Measurements from ENCODE around the gene ZNF574. TPM values are rescaled to one million over a fixed set of nuclear protein-coding genes. Genes with fewer than 3 reads are reported as not detected.

The ZNF574 gene
- total RNA-seq, 1 experiment from 2014 or later, result 15.7 TPM

DNA sequence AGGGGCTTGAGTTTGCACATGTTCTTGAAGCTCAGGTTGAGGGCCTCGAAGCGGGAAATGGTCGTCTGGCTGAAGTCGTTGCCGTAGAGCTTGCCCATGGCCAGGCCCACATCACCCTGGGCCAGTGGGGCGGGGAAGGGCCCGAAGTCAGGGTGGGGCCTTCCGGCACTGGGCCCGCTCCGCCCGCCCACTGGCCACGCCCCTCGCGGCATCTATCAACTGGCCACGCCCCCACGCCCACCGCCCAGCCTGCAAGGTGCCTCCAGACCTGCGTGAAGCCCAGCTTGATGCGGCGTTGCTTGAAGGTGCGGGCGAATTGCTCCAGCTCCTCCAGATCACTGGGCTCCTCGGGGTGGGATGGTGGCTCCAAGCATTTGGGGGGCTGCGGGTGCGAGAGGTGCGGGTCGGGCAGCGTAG is 19.9 kb downstream of the ZNF574 start:
- ChIA-PET POLR2A (no interaction called here), CTCF (interaction anchor here (0.7 kb wide), 1 partner anchor 61 kb away, joined by 7 read pairs; no protein-coding TSS in a partner anchor)
- in situ Hi-C loops (cut with HindIII; ENCODE audit: low pct_unique_long_range_greater_than_20kb, low sequenced_read_pairs) (no loop called here), intact Hi-C loops (cut with micrococcal nuclease; ENCODE audit: unreplicated experiment) (no loop called here)
- Histone ChIP-seq H3K27me3 (ENCODE audit: control insufficient read depth, insufficient read depth, low read length) (no peaks in the 10 kb centered on the region), H3K27ac (ENCODE audit: low read length) (no peak overlapping the region), H3K9me3 (ENCODE audit: control insufficient read depth, insufficient read depth, low read depth, low read length) (no peaks in the 10 kb centered on the region), H3K36me3 (ENCODE audit: control insufficient read depth, insufficient read depth, low read length) (no peaks in the 10 kb centered on the region), H3K4me3 (ENCODE audit: low read depth in 2 of 2, low read length in 2 of 2) (no peak overlapping the region), H3K4me1 (ENCODE audit: control insufficient read depth, insufficient read depth, low read length) (no peaks in the 10 kb centered on the region)
- ATAC-seq, result no peak
- TF ChIP-seq SIN3A (IDR thresholded peaks at IDR 0.05; ENCODE audit: borderline replicate concordance, insufficient read depth, low read depth, low read length), result no peak
- TF ChIP-seq, protein P1, sequence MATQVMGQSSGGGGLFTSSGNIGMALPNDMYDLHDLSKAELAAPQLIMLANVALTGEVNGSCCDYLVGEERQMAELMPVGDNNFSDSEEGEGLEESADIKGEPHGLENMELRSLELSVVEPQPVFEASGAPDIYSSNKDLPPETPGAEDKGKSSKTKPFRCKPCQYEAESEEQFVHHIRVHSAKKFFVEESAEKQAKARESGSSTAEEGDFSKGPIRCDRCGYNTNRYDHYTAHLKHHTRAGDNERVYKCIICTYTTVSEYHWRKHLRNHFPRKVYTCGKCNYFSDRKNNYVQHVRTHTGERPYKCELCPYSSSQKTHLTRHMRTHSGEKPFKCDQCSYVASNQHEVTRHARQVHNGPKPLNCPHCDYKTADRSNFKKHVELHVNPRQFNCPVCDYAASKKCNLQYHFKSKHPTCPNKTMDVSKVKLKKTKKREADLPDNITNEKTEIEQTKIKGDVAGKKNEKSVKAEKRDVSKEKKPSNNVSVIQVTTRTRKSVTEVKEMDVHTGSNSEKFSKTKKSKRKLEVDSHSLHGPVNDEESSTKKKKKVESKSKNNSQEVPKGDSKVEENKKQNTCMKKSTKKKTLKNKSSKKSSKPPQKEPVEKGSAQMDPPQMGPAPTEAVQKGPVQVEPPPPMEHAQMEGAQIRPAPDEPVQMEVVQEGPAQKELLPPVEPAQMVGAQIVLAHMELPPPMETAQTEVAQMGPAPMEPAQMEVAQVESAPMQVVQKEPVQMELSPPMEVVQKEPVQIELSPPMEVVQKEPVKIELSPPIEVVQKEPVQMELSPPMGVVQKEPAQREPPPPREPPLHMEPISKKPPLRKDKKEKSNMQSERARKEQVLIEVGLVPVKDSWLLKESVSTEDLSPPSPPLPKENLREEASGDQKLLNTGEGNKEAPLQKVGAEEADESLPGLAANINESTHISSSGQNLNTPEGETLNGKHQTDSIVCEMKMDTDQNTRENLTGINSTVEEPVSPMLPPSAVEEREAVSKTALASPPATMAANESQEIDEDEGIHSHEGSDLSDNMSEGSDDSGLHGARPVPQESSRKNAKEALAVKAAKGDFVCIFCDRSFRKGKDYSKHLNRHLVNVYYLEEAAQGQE (IDR thresholded peaks at IDR 0.05; ENCODE audit: insufficient read depth in 1 of 2, low read depth in 2 of 2, low read length in 1 of 2), result no peak
- no peak for TF ChIP-seq POLR2AphosphoS5 (IDR thresholded peaks at IDR 0.05; ENCODE audit: low read depth, low read length)
- TF ChIP-seq TCF7L2 (IDR thresholded peaks at IDR 0.05; ENCODE audit: low read depth, low read length), result no peak
- TF ChIP-seq, protein P2, sequence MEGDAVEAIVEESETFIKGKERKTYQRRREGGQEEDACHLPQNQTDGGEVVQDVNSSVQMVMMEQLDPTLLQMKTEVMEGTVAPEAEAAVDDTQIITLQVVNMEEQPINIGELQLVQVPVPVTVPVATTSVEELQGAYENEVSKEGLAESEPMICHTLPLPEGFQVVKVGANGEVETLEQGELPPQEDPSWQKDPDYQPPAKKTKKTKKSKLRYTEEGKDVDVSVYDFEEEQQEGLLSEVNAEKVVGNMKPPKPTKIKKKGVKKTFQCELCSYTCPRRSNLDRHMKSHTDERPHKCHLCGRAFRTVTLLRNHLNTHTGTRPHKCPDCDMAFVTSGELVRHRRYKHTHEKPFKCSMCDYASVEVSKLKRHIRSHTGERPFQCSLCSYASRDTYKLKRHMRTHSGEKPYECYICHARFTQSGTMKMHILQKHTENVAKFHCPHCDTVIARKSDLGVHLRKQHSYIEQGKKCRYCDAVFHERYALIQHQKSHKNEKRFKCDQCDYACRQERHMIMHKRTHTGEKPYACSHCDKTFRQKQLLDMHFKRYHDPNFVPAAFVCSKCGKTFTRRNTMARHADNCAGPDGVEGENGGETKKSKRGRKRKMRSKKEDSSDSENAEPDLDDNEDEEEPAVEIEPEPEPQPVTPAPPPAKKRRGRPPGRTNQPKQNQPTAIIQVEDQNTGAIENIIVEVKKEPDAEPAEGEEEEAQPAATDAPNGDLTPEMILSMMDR (IDR thresholded peaks at IDR 0.05), result no peak
- DNase-seq (ENCODE audit: low read depth, low spot score), result no peak
- BruUV-seq (replicated peaks), result no TSS peak

DNA sequence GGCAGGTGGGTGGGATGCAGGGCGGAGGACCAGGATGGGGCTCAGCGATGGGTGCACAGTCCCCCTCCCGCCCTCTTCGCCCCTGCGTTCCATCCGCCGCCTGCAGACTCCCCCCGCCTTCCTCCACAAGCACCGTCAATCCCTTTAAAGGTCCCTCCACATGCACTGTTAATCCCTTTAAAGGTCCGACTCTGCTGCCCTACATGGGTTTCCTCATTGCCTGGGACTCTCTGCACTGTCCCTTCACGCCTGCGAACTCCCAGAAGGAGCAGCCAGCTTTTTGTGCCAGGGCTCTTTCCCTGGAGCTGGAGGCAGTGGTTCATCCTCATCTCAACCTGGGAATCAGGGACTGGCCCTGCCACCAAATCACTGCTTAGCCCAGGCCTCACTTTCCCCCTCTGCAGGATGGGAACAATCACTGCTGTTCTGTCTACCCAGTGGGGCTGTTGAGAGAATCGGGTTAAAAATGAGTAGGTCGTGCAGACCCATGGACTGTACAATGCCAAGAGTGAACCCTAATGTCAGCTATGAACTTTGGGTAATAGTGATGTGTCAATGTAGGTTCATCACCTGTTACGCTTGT is 20.4 kb downstream of the ZNF574 start:
- CTCF ChIA-PET, result interaction anchor here (0.7 kb wide), 1 partner anchor 61 kb away, joined by 7 read pairs; no protein-coding TSS in a partner anchor
- Histone ChIP-seq H3K4me3 (ENCODE audit: low read depth in 2 of 2, low read length in 2 of 2) (no peak overlapping the region), H3K36me3 (ENCODE audit: control insufficient read depth, insufficient read depth, low read length) (no peaks in the 10 kb centered on the region), H3K4me1 (ENCODE audit: control insufficient read depth, insufficient read depth, low read length) (no peaks in the 10 kb centered on the region), H3K27me3 (ENCODE audit: control insufficient read depth, insufficient read depth, low read length) (no peaks in the 10 kb centered on the region), H3K27ac (ENCODE audit: low read length) (no peak overlapping the region), H3K9me3 (ENCODE audit: control insufficient read depth, insufficient read depth, low read depth, low read length) (no peaks in the 10 kb centered on the region)
- POLR2A ChIA-PET, result interaction anchor here (0.6 kb wide), 1 partner anchor 1355 kb away, joined by 19 read pairs; no protein-coding TSS in a partner anchor
- no peak for DNase-seq (ENCODE audit: low read depth, low spot score)
- in situ Hi-C loops (cut with HindIII; ENCODE audit: low pct_unique_long_range_greater_than_20kb, low sequenced_read_pairs) (no loop called here), intact Hi-C loops (cut with micrococcal nuclease; ENCODE audit: unreplicated experiment) (no loop called here)
- BruUV-seq (replicated peaks), result no TSS peak
- no peak for ATAC-seq
- TF ChIP-seq POLR2AphosphoS5 (IDR thresholded peaks at IDR 0.05; ENCODE audit: low read depth, low read length) (no peak), TCF7L2 (IDR thresholded peaks at IDR 0.05; ENCODE audit: low read depth, low read length) (no peak), SIN3A (IDR thresholded peaks at IDR 0.05; ENCODE audit: borderline replicate concordance, insufficient read depth, low read depth, low read length) (no peak)
- TF ChIP-seq, protein P1 (IDR thresholded peaks at IDR 0.05; ENCODE audit: insufficient read depth in 1 of 2, low read depth in 2 of 2, low read length in 1 of 2), result no peak
- TF ChIP-seq, protein P2 (IDR thresholded peaks at IDR 0.05), result no peak
